K562 (cell line): ENCODE data around the gene COL15A1. TPM values are rescaled to one million over a fixed set of nuclear protein-coding genes. Genes with fewer than 3 reads are reported as not detected.

Experiments
- BRD4 ChIP-seq: fragments of 200-600 bp; sonication (generic); IDR thresholded peaks from 2 replicates; pipeline ENCODE4 v1.6.1; 2017; ENCODE audit warnings: inconsistent platforms
- CEBPG ChIP-seq, 3 experiments: fragments of 200-800 bp in 1 of 3; sonication (Bioruptor generic) in 1 of 3; sonication (generic) in 1 of 3; formaldehyde crosslinking in 1 of 3; IDR thresholded peaks in 2 of 3; conservative IDR thresholded peaks in 1 of 3; 2 replicates each; pipeline versions ENCODE4 v1.6.1 to v1.8.0; 2016 to 2022; ENCODE audit warnings: missing compliant biosample characterization in 2 of 3, missing genetic modification characterization in 2 of 3, mild to moderate bottlenecking in 1 of 3, missing genetic modification reagents in 1 of 3
- ESRRA ChIP-seq: fragments of 450-650 bp; IDR thresholded peaks from 2 replicates; pipeline ENCODE4 v1.6.1; 2014; ENCODE audit warnings: low read depth, mild to moderate bottlenecking, moderate library complexity, borderline replicate concordance
- FOXK1 ChIP-seq: sonication (generic); formaldehyde crosslinking; IDR thresholded peaks from 2 replicates; pipeline ENCODE4 v1.8.0; 2022; ENCODE audit warnings: missing genetic modification reagents, mild to moderate bottlenecking, borderline replicate concordance
- FOXM1 ChIP-seq, 2 experiments: fragments of 450-650 bp in 1 of 2; sonication (generic) in 1 of 2; formaldehyde crosslinking in 1 of 2; IDR thresholded peaks; 2 replicates each; pipeline versions ENCODE4 v1.6.1 to v1.9.0; 2017 to 2022; ENCODE audit warnings: low read depth in 2 of 2, mild to moderate bottlenecking in 2 of 2, missing genetic modification reagents in 1 of 2, moderate library complexity in 1 of 2
- GTF2F1 ChIP-seq: IDR thresholded peaks from 2 replicates; pipeline ENCODE4 v1.6.1; 2011; ENCODE audit warnings: low read depth, low read length, improper control_type of control experiment
- KAT8 ChIP-seq: fragments of 450-650 bp; IDR thresholded peaks from 2 replicates; pipeline ENCODE4 v1.6.1; 2016; ENCODE audit warnings: low read depth, mild to moderate bottlenecking
- KDM5B ChIP-seq: fragments of 200-600 bp; sonication (generic); IDR thresholded peaks from 2 replicates; pipeline ENCODE4 v1.6.1; 2012; ENCODE audit warnings: low read depth, mild to moderate bottlenecking, moderate library complexity, low read length, control low read depth, inconsistent platforms; ENCODE audit not compliant: insufficient replicate concordance
- MAFG ChIP-seq: fragments of 450-650 bp; conservative IDR thresholded peaks from 2 replicates; pipeline ENCODE4 v1.6.1; 2016; ENCODE audit warnings: missing genetic modification characterization, missing compliant biosample characterization
- MXI1 ChIP-seq: IDR thresholded peaks from 2 replicates; pipeline ENCODE4 v1.6.1; 2011; ENCODE audit warnings: low read depth, mild to moderate bottlenecking, improper control_type of control experiment, low read length
- SREBF1 ChIP-seq: fragments of 150-350 bp; IDR thresholded peaks from 2 replicates; pipeline ENCODE4 v1.6.1; 2014; ENCODE audit warnings: antibody characterized with exemption, low read depth, low read length, borderline replicate concordance
- ZNF174 ChIP-seq: fragments of 250-450 bp; sonication (Bioruptor Pico); IDR thresholded peaks from 2 replicates; pipeline ENCODE4 v1.4.0; 2020; ENCODE audit warnings: mild to moderate bottlenecking
- ZNF431 ChIP-seq: sonication (generic); formaldehyde crosslinking; IDR thresholded peaks from 2 replicates; pipeline ENCODE4 v1.8.0; 2022; ENCODE audit warnings: mild to moderate bottlenecking, missing genetic modification reagents
- polyA plus RNA-seq, 8 experiments: library from polyadenylated mRNA; depleted of rRNA in 4 of 8; stranded (reverse) in 5 of 8; unstranded in 3 of 8; fragments of >200 nt; fragmentation: Nextera tagmentation in 2 of 8; fragmentation: Illumina TruSeq in 1 of 8; extraction: Ambion mirVana in 2 of 8; extraction: Trizol in 1 of 8; gene quantifications; 2 replicates each; pipeline versions ENCODE4 v1.2.1 to v1.2.3, GENCODE V29; 2011 to 2014; ENCODE audit warnings: inconsistent platforms in 1 of 8, missing spikeins in 1 of 8
- total RNA-seq, 7 experiments: library from RNA; depleted of rRNA in 6 of 7; stranded (reverse); fragments of >200 nt in 6 of 7; fragmentation: Illumina TruSeq in 2 of 7; extraction: Trizol in 2 of 7; gene quantifications; 2 replicates each; pipeline versions ENCODE4 v1.2.1 to v1.2.3, GENCODE V29; 2011 to 2021; ENCODE audit warnings: low replicate concordance in 1 of 7

The COL15A1 gene
- total and polyA plus RNA-seq, 9 of the 15 experiments (the other 6 are each of a cell fraction or from before 2014, with no cell fraction given) = 0.46 to 5.1 (median 2.6) TPM

DNA sequence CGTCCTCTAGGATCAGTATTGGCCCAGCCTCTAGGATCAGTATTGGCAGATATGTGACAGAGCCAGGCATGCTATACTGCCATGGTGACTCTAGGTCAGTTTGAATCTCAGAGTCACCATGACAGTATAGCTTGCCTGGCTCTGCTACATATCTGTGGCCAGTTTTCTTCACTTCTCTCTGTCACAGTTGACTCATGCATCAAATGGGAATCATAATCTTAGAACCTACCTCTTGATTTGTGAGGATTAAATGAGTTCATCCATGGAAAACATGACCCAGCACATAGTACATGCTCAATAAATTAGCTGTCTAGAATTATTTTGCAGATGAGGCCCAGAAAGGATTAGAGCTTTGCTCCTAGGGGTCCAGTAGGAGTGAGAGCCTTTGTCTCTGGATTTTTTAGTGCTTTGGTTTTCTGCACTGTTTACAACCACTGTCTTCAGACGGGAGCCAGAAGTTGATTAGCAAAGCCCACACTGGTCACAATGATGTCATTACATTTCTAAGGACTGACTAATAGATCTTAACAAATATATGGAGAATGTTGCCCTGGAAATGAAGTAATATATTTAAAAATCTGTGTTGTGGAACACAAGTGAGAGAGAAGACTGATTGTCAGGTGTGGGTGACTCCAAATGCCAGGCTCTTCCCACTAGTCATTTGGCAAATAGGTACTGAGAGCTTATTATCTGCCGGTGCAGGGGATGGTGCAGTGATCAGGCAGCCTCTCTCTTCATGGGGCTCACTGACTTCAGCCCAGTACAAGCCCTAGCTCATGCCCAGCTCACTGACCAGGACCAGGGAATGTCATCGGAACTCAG lies 76.0 kb downstream of the COL15A1 start (continued):
- TF ChIP-seq FOXM1 (IDR thresholded peaks at IDR 0.05; ENCODE audit: low read depth) (no peak), FOXM1 (CRISPR knock-in tag; IDR thresholded peaks at IDR 0.05; ENCODE audit: low read depth) (no peak), MXI1 (no peak), ESRRA (no peak), KDM5B (no peak), GTF2F1 (no peak), SREBF1 (no peak), ZNF431 (CRISPR knock-in tag) (no peak), KAT8 (no peak), BRD4 (no peak), ZNF174 (CRISPR knock-in tag) (no peak), MAFG (no peak), FOXK1 (CRISPR knock-in tag) (no peak), CEBPG (CRISPR knock-in tag; IDR thresholded peaks at IDR 0.05) (no peak), CEBPG (tag; conservative IDR thresholded peaks at IDR 0.05 in 1 of 2, IDR thresholded peaks at IDR 0.05 in 1 of 2) (peak in 1 of 2 experiments; percentile 70; a peak in 2 of 4 replicates)
